GM18520 (cell line): ENCODE results near the gene TRIM71.
"Not testable (repeated sequence)": the region's sequence is repeated elsewhere in the genome, so short reads cannot be mapped to it uniquely, and the experiment has no call there.

Source experiments
- ATAC-seq: cut with Tn5 transposase; IDR thresholded peaks from one replicate; pipeline ENCODE4 v1.9.1; 2021; ENCODE audit not compliant: unreplicated experiment

Gene TRIM71

GRCh38 chr3:32842531-32842931, 24.7 kb downstream of the TRIM71 start:
- ATAC-seq, result no peak

- ATAC-seq, result no peak
Observed at GRCh38 chr3:32842987-32843386, 25.2 kb downstream of the TRIM71 start.

- ATAC-seq, result no peak
Observed at GRCh38 chr3:32843510-32844321, 25.9 kb downstream of the TRIM71 start.

GRCh38 chr3:32844322-32844654, 26.5 kb downstream of the TRIM71 start:
- ATAC-seq, result no peak

GRCh38 chr3:32844914-32845313, 27.1 kb downstream of the TRIM71 start:
- ATAC-seq, result no peak

GRCh38 chr3:32845546-32845945, 27.7 kb downstream of the TRIM71 start:
- not testable (repeated sequence) for ATAC-seq

- ATAC-seq, result not testable (repeated sequence)
Observed at GRCh38 chr3:32847045-32847444, 29.2 kb downstream of the TRIM71 start.

GRCh38 chr3:32847528-32847927, 29.7 kb downstream of the TRIM71 start:
- ATAC-seq, result no peak

- no peak for ATAC-seq
Observed at GRCh38 chr3:32848215-32848614, 30.4 kb downstream of the TRIM71 start.

- no peak for ATAC-seq
Observed at GRCh38 chr3:32849046-32849445, 31.2 kb downstream of the TRIM71 start.

GRCh38 chr3:32850226-32850625, 32.4 kb downstream of the TRIM71 start:
- ATAC-seq, result no peak

GRCh38 chr3:32850636-32851035, 32.8 kb downstream of the TRIM71 start:
- no peak for ATAC-seq

GRCh38 chr3:32852146-32852545, 34.3 kb downstream of the TRIM71 start:
- ATAC-seq, result no peak

GRCh38 chr3:32855350-32855953, 37.7 kb downstream of the TRIM71 start:
- ATAC-seq, result no peak

- ATAC-seq, result no peak
Observed at GRCh38 chr3:32856355-32856889, 38.6 kb downstream of the TRIM71 start.

- ATAC-seq, result no peak
Observed at GRCh38 chr3:32856901-32857507, 39.2 kb downstream of the TRIM71 start.

- ATAC-seq, result no peak
Observed at GRCh38 chr3:32857921-32858320, 40.1 kb downstream of the TRIM71 start.

GRCh38 chr3:32859604-32860237, 41.9 kb downstream of the TRIM71 start:
- no peak for ATAC-seq

GRCh38 chr3:32860499-32860898, 42.7 kb downstream of the TRIM71 start:
- ATAC-seq, result no peak

- no peak for ATAC-seq
Observed at GRCh38 chr3:32861681-32862080, 43.9 kb downstream of the TRIM71 start.

- ATAC-seq, result no peak
Observed at GRCh38 chr3:32862247-32862935, 44.6 kb downstream of the TRIM71 start.
